ENCODE measurements around the gene GRIN3A. TPM values are rescaled to one million over a fixed set of nuclear protein-coding genes. Genes with fewer than 3 reads are reported as not detected.

Gene GRIN3A
- total RNA-seq, 1 experiment from 2014 or later: 0.03 TPM

DNA sequence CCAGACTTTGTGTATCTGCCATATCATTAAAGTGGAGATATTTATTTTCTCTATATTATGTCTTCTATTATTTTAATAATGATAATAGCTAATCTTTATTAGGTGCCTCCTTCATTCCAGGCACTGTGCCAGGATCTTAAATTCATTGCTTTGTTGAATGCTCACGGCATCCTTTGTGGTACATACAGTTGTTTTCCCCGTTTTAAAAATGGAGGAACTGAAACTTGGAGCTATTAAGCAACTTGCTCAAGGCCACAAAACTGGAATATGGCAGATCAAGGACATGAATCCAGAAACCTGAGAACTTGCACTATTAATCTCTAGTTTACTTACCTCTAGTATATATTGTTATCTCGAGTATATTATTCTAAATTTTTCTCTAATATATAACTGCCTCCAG is 102.2 kb downstream of the GRIN3A start:
- in situ Hi-C loops (cut with HindIII; ENCODE audit: low pct_unique_long_range_greater_than_20kb, low sequenced_read_pairs) (no loop called here), intact Hi-C loops (cut with micrococcal nuclease; ENCODE audit: unreplicated experiment) (no loop called here)
- ChIA-PET CTCF (no interaction called here), POLR2A (no interaction called here)
- BruUV-seq (replicated peaks): no TSS peak
- Histone ChIP-seq H3K27me3 (ENCODE audit: control insufficient read depth, insufficient read depth, low read length) (no peaks in the 10 kb centered on the region), H3K27ac (ENCODE audit: low read length) (no peak overlapping the region), H3K9me3 (ENCODE audit: control insufficient read depth, insufficient read depth, low read depth, low read length) (no peaks in the 10 kb centered on the region), H3K4me1 (ENCODE audit: control insufficient read depth, insufficient read depth, low read length) (no peaks in the 10 kb centered on the region), H3K36me3 (ENCODE audit: control insufficient read depth, insufficient read depth, low read length) (no peaks in the 10 kb centered on the region), H3K4me3 (ENCODE audit: low read depth in 2 of 2, low read length in 2 of 2) (no peak overlapping the region)
- no peak for TF ChIP-seq TCF7L2 (IDR thresholded peaks at IDR 0.05; ENCODE audit: low read depth, low read length)
- TF ChIP-seq POLR2AphosphoS5 (IDR thresholded peaks at IDR 0.05; ENCODE audit: low read depth, low read length): no peak
- TF ChIP-seq, protein P1, sequence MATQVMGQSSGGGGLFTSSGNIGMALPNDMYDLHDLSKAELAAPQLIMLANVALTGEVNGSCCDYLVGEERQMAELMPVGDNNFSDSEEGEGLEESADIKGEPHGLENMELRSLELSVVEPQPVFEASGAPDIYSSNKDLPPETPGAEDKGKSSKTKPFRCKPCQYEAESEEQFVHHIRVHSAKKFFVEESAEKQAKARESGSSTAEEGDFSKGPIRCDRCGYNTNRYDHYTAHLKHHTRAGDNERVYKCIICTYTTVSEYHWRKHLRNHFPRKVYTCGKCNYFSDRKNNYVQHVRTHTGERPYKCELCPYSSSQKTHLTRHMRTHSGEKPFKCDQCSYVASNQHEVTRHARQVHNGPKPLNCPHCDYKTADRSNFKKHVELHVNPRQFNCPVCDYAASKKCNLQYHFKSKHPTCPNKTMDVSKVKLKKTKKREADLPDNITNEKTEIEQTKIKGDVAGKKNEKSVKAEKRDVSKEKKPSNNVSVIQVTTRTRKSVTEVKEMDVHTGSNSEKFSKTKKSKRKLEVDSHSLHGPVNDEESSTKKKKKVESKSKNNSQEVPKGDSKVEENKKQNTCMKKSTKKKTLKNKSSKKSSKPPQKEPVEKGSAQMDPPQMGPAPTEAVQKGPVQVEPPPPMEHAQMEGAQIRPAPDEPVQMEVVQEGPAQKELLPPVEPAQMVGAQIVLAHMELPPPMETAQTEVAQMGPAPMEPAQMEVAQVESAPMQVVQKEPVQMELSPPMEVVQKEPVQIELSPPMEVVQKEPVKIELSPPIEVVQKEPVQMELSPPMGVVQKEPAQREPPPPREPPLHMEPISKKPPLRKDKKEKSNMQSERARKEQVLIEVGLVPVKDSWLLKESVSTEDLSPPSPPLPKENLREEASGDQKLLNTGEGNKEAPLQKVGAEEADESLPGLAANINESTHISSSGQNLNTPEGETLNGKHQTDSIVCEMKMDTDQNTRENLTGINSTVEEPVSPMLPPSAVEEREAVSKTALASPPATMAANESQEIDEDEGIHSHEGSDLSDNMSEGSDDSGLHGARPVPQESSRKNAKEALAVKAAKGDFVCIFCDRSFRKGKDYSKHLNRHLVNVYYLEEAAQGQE (IDR thresholded peaks at IDR 0.05; ENCODE audit: insufficient read depth in 1 of 2, low read depth in 2 of 2, low read length in 1 of 2): no peak
- TF ChIP-seq SIN3A (IDR thresholded peaks at IDR 0.05; ENCODE audit: borderline replicate concordance, insufficient read depth, low read depth, low read length): no peak
- TF ChIP-seq, protein P2, sequence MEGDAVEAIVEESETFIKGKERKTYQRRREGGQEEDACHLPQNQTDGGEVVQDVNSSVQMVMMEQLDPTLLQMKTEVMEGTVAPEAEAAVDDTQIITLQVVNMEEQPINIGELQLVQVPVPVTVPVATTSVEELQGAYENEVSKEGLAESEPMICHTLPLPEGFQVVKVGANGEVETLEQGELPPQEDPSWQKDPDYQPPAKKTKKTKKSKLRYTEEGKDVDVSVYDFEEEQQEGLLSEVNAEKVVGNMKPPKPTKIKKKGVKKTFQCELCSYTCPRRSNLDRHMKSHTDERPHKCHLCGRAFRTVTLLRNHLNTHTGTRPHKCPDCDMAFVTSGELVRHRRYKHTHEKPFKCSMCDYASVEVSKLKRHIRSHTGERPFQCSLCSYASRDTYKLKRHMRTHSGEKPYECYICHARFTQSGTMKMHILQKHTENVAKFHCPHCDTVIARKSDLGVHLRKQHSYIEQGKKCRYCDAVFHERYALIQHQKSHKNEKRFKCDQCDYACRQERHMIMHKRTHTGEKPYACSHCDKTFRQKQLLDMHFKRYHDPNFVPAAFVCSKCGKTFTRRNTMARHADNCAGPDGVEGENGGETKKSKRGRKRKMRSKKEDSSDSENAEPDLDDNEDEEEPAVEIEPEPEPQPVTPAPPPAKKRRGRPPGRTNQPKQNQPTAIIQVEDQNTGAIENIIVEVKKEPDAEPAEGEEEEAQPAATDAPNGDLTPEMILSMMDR (IDR thresholded peaks at IDR 0.05): no peak
- ATAC-seq: no peak
- no peak for DNase-seq (ENCODE audit: low read depth, low spot score)

GRCh38 chr9:101635473-101635872 is 103.0 kb downstream of the GRIN3A start:
- Histone ChIP-seq H3K9me3 (ENCODE audit: control insufficient read depth, insufficient read depth, low read depth, low read length) (no peaks in the 10 kb centered on the region), H3K27ac (ENCODE audit: low read length) (no peak overlapping the region), H3K27me3 (ENCODE audit: control insufficient read depth, insufficient read depth, low read length) (no peaks in the 10 kb centered on the region), H3K36me3 (ENCODE audit: control insufficient read depth, insufficient read depth, low read length) (no peaks in the 10 kb centered on the region), H3K4me1 (ENCODE audit: control insufficient read depth, insufficient read depth, low read length) (no peaks in the 10 kb centered on the region), H3K4me3 (ENCODE audit: low read depth in 2 of 2, low read length in 2 of 2) (no peak overlapping the region)
- TF ChIP-seq, protein P1 (IDR thresholded peaks at IDR 0.05; ENCODE audit: insufficient read depth in 1 of 2, low read depth in 2 of 2, low read length in 1 of 2): no peak
- TF ChIP-seq SIN3A (IDR thresholded peaks at IDR 0.05; ENCODE audit: borderline replicate concordance, insufficient read depth, low read depth, low read length) (no peak), TCF7L2 (IDR thresholded peaks at IDR 0.05; ENCODE audit: low read depth, low read length) (no peak), POLR2AphosphoS5 (IDR thresholded peaks at IDR 0.05; ENCODE audit: low read depth, low read length) (no peak)
- TF ChIP-seq, protein P2 (IDR thresholded peaks at IDR 0.05): no peak
- POLR2A ChIA-PET: no interaction called here
- in situ Hi-C loops (cut with HindIII; ENCODE audit: low pct_unique_long_range_greater_than_20kb, low sequenced_read_pairs) (no loop called here), intact Hi-C loops (cut with micrococcal nuclease; ENCODE audit: unreplicated experiment) (no loop called here)
- BruUV-seq (replicated peaks): no TSS peak
- no peak for DNase-seq (ENCODE audit: low read depth, low spot score)
- CTCF ChIA-PET: no interaction called here
- ATAC-seq: no peak

Measured in Panc1 (cell line).